DND-41 (cell line): ENCODE measurements around the gene CANT1.

Source experiments
- ATAC-seq: fragments of 200-7000 bp; cut with Tn5 transposase; 3 replicates; pipeline ENCODE4 v1.9.1; 2021; ENCODE audit warnings: low read depth; ENCODE audit not compliant: insufficient read depth
- DNase-seq: peaks from one replicate; pipeline ENCODE4 v3.0.0-alpha.2; 2020
- H2AFZ ChIP-seq: 2 replicates; pipeline ENCODE4 v1.6.0; 2012; ENCODE audit warnings: low read depth, low read length
- H3K27ac ChIP-seq: 2 replicates; pipeline ENCODE4 v1.5.1; 2012; ENCODE audit warnings: low read length, inconsistent platforms
- H3K27me3 ChIP-seq: fragments of 200-600 bp; sonication (generic); 2 replicates; pipeline ENCODE4 v1.6.0; 2012; ENCODE audit warnings: low read length, mild to moderate bottlenecking, inconsistent platforms; ENCODE audit not compliant: insufficient read depth, poor library complexity
- H3K36me3 ChIP-seq: 2 replicates; pipeline ENCODE4 v1.5.1; 2012; ENCODE audit warnings: low read length, inconsistent platforms; ENCODE audit not compliant: insufficient read depth
- H3K4me1 ChIP-seq: 2 replicates; pipeline ENCODE4 v1.5.1; 2012; ENCODE audit warnings: mild to moderate bottlenecking, low read length; ENCODE audit not compliant: insufficient read depth
- H3K4me2 ChIP-seq: 2 replicates; pipeline ENCODE4 v1.6.0; 2012; ENCODE audit warnings: mild to moderate bottlenecking, moderate library complexity, low read length, inconsistent platforms; ENCODE audit not compliant: insufficient read depth
- H3K4me3 ChIP-seq, 2 experiments: fragments of 200-600 bp in 1 of 2; shearing (Covaris generic) in 1 of 2; 2 replicates each; pipeline ENCODE4 v1.5.1; 2012 to 2016; ENCODE audit warnings: inconsistent platforms in 2 of 2, low read length in 2 of 2, mild to moderate bottlenecking in 2 of 2, low read depth in 1 of 2, moderate library complexity in 1 of 2
- H3K79me2 ChIP-seq: 2 replicates; pipeline ENCODE4 v1.6.0; 2012; ENCODE audit warnings: low read length, inconsistent platforms; ENCODE audit not compliant: insufficient read depth
- H3K9ac ChIP-seq: 2 replicates; pipeline ENCODE4 v1.6.0; 2012; ENCODE audit warnings: low read depth, mild to moderate bottlenecking, inconsistent platforms, low read length, moderate library complexity
- H3K9me3 ChIP-seq: 2 replicates; pipeline ENCODE4 v1.5.1; 2012; ENCODE audit warnings: low read length, moderate library complexity, mild to moderate bottlenecking, inconsistent platforms; ENCODE audit not compliant: insufficient read depth, severe bottlenecking
- H4K20me1 ChIP-seq: 2 replicates; pipeline ENCODE4 v1.6.0; 2012; ENCODE audit warnings: low read length; ENCODE audit not compliant: insufficient read depth
- EZH2 ChIP-seq: IDR thresholded peaks from 3 replicates; pipeline ENCODE4 v1.6.1; 2012; ENCODE audit warnings: borderline replicate concordance, low read depth, mild to moderate bottlenecking, moderate library complexity, low read length, inconsistent platforms; ENCODE audit not compliant: severe bottlenecking
- TF ChIP-seq, protein P1 (sequence below): IDR thresholded peaks from 2 replicates; pipeline ENCODE4 v1.5.1; 2012; ENCODE audit warnings: borderline replicate concordance, low read length, moderate library complexity, mild to moderate bottlenecking; ENCODE audit not compliant: poor library complexity, severe bottlenecking; ENCODE audit errors: extremely low read depth

CANT1 gene

GRCh38 chr17:79018370-79018695 is 8.8 kb upstream of the CANT1 start:
- Histone ChIP-seq H4K20me1 (0 out of 2 replicates have a peak, but pooled peaks cover 4% of the 10 kb centered on the region), H3K36me3 (no peaks in the 10 kb centered on the region), H3K9me3 (peaks cover 18% of the 10 kb centered on the region), H3K4me2 (no peak overlapping the region), H3K27me3 (peaks cover 7% of the 10 kb centered on the region), H3K4me1 (peaks cover 3% of the 10 kb centered on the region; the same call in 1 of the 2 replicates), H3K79me2 (no peaks in the 10 kb centered on the region), H3K9ac (no peak overlapping the region), H3K4me3 (no peak overlapping the region), H3K27ac (no peak overlapping the region), H2AFZ (no peak overlapping the region)
- TF ChIP-seq EZH2 = no peak
- TF ChIP-seq, protein P1, sequence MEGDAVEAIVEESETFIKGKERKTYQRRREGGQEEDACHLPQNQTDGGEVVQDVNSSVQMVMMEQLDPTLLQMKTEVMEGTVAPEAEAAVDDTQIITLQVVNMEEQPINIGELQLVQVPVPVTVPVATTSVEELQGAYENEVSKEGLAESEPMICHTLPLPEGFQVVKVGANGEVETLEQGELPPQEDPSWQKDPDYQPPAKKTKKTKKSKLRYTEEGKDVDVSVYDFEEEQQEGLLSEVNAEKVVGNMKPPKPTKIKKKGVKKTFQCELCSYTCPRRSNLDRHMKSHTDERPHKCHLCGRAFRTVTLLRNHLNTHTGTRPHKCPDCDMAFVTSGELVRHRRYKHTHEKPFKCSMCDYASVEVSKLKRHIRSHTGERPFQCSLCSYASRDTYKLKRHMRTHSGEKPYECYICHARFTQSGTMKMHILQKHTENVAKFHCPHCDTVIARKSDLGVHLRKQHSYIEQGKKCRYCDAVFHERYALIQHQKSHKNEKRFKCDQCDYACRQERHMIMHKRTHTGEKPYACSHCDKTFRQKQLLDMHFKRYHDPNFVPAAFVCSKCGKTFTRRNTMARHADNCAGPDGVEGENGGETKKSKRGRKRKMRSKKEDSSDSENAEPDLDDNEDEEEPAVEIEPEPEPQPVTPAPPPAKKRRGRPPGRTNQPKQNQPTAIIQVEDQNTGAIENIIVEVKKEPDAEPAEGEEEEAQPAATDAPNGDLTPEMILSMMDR = no peak
- ATAC-seq (no peak), DNase-seq (no peak)

GRCh38 chr17:79017546-79018369 is 8.2 kb upstream of the CANT1 start:
- Histone ChIP-seq H3K27ac (no peak overlapping the region), H3K4me3 (no peak overlapping the region), H3K9me3 (peaks cover 18% of the 10 kb centered on the region), H3K4me1 (no peaks in the 10 kb centered on the region), H2AFZ (no peak overlapping the region), H3K9ac (no peak overlapping the region), H3K79me2 (no peaks in the 10 kb centered on the region), H3K36me3 (no peaks in the 10 kb centered on the region), H3K4me2 (no peak overlapping the region), H4K20me1 (0 out of 2 replicates have a peak, but pooled peaks cover 3% of the 10 kb centered on the region), H3K27me3 (peaks cover 1% of the 10 kb centered on the region)
- DNase-seq (no peak), ATAC-seq (no peak)
- no peak for TF ChIP-seq EZH2
- TF ChIP-seq, protein P1 = no peak

DNA sequence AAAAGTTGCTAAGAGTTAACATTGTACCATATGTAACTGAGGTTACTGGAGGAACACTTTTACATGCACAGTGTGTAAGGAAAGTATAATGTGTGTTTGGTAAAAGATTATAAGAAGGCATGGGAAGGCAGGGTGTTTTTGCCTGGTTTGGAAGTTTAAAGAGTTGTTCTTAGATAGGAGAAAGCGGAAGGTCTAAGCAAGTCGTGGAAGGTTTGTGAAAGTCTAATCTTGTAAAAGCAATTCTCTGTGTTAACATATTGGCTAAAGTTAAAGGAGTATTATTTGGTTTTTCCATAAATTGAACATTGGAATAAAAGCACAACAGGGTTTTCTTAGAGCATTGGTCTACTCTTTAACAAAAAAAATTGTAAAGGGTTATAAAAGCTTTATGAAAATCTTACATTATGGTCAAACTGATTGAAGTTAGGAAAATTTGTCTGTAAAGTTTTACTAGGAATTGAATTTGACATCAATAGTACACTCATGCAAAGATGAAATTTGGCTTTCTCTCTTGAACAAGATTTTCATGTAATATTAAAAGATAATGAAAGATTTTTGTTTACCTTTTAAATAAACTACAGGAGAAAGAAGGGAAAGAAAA is 4.7 kb upstream of the CANT1 start:
- no peak overlapping the region for H3K4me3 ChIP-seq
- no peak overlapping the region for H3K4me2 ChIP-seq
- H4K20me1 ChIP-seq = 0 out of 2 replicates have a peak, but pooled peaks cover under 1% of the 10 kb centered on the region
- H2AFZ ChIP-seq = no peak overlapping the region
- H3K36me3 ChIP-seq = peaks cover 2% of the 10 kb centered on the region; the same call in 1 of the 2 replicates
- no peak overlapping the region for H3K9ac ChIP-seq
- DNase-seq = no peak
- no peak for ATAC-seq
- peaks cover 18% of the 10 kb centered on the region for H3K9me3 ChIP-seq
- H3K4me1 ChIP-seq = peaks cover 8% of the 10 kb centered on the region
- no peaks in the 10 kb centered on the region for H3K27me3 ChIP-seq
- peaks cover 9% of the 10 kb centered on the region for H3K79me2 ChIP-seq
- no peak for TF ChIP-seq EZH2
- TF ChIP-seq, protein P1 = no peak
- no peak overlapping the region for H3K27ac ChIP-seq
